Stomach (tissue), 4 donors: ENCODE results near the gene AGAP5.

Source experiments
- CTCF ChIP-seq, 7 experiments: fragments of 450-650 bp in 4 of 7; fragments of 200-600 bp in 3 of 7; sonication (generic) in 3 of 7; IDR thresholded peaks; one replicate each; pipeline ENCODE4 v1.5.1; 2016 to 2019; ENCODE audit warnings: antibody characterized with exemption in 7 of 7, control low read depth in 2 of 7, mild to moderate bottlenecking in 1 of 7
- EP300 ChIP-seq: sonication (generic); formaldehyde crosslinking; IDR thresholded peaks from one replicate; pipeline ENCODE4 v1.6.1; 2017; ENCODE audit warnings: antibody characterized with exemption
- POLR2A ChIP-seq, 4 donors: fragments of 450-650 bp; IDR thresholded peaks; one replicate each; pipeline ENCODE4 v1.6.1; 2016; ENCODE audit warnings: antibody characterized with exemption in 4 of 4, control low read depth in 2 of 4, mild to moderate bottlenecking in 1 of 4, moderate library complexity in 1 of 4

DNA sequence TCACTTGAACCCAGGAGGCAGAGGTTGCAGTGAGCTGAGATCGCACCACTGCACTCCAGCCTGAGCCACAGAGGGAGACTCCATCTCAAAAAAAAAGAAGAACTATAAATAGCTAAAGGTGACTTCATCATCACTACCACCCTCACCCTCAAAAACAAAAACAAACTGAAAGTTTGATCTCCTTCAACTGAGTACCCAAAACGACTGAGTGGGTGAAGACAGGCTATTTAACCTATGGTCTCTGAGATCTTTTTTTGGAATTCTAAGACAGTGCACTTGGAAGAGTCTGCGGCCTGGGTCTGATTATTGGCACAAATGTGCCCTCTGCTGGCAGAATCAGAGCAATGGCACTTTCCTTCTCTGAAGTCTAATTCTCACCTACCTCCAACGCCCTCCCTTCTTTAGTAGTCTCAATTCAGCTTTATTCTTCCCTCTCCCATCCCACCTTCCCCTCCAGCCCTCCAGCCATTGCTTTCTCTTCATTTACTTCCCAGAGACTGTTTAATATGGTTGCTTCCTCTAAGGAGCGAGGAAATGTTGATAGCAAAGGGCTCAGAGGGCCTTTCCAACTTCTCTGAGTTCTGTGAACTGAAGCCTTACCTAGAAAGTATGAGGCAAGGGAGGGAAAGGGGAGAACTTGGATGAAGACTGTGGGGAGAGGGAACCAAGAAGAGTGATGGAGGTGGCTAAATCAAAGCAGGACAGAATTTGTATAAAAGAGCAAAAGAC, 53.7 kb downstream of the AGAP5 start:
- peak in 5 of 7 experiments; percentile 72 to 96 (median 86) for TF ChIP-seq CTCF (IDR thresholded peaks at IDR 0.05)
- no peak for TF ChIP-seq POLR2A (IDR thresholded peaks at IDR 0.05)
- TF ChIP-seq EP300: no peak
